SK-N-SH (cell line): ENCODE results near the gene PIGK. TPM values are rescaled to one million over a fixed set of nuclear protein-coding genes. Genes with fewer than 3 reads are reported as not detected.
A peak's percentile ranks its signal among the peaks of the same experiment; 100 is the strongest.

Source experiments
- CTCF ChIA-PET: fragments of 300-600, 350-600 bp; formaldehyde crosslinking; extraction: SDS; loops from one replicate; lab custom pipeline; 2021; lab: Yijun Ruan, JAX
- POLR2A ChIA-PET: fragments of 350-600 bp; sonication (Branson Sonifier 250); formaldehyde crosslinking; extraction: SDS; loops from one replicate; lab custom pipeline; 2020; ENCODE audit warnings: antibody characterized with exemption, inconsistent platforms; lab: Yijun Ruan, JAX
- DNase-seq: peaks from one replicate; pipeline ENCODE4 v3.0.0; 2012
- H2AFZ ChIP-seq: fragments of 200-600 bp; sonication (generic); 2 replicates; pipeline ENCODE4 v1.8.1; 2016; ENCODE audit warnings: antibody characterized with exemption, mild to moderate bottlenecking, low read depth
- H3F3A ChIP-seq: fragments of 200-600 bp; sonication (generic); replicated peaks from 2 replicates; pipeline ENCODE3; 2016; ENCODE audit warnings: antibody characterized with exemption, mild to moderate bottlenecking; ENCODE audit not compliant: insufficient read depth
- H3K27ac ChIP-seq, 2 experiments: fragments of 200-500 bp in 1 of 2; fragments of 200-600 bp in 1 of 2; sonication (Bioruptor generic) in 1 of 2; sonication (generic), shearing (Covaris generic) in 1 of 2; 2 replicates each; pipeline versions ENCODE4 v1.5.1 to v1.6.1; 2014 to 2016; ENCODE audit warnings: low read depth in 2 of 2, inconsistent platforms in 1 of 2, low read length in 1 of 2, mild to moderate bottlenecking in 1 of 2, mixed read lengths in 1 of 2
- H3K27me3 ChIP-seq: fragments of 200-600 bp; sonication (generic), shearing (Covaris generic); 2 replicates; pipeline ENCODE4 v1.6.1; 2016; ENCODE audit warnings: mixed run types; ENCODE audit not compliant: insufficient read depth
- H3K36me3 ChIP-seq, 2 experiments: fragments of 200-500 bp in 1 of 2; fragments of 200-600 bp in 1 of 2; sonication (Bioruptor generic) in 1 of 2; sonication (generic) in 1 of 2; replicated peaks in 1 of 2; 2 replicates each; pipeline versions ENCODE3 to v1.5.1; 2014 to 2016; ENCODE audit warnings: low read length in 1 of 2, mild to moderate bottlenecking in 1 of 2; ENCODE audit not compliant: insufficient read depth in 2 of 2, control insufficient read depth in 1 of 2
- H3K4me1 ChIP-seq, 2 experiments: fragments of 200-500 bp in 1 of 2; fragments of 200-600 bp in 1 of 2; sonication (Bioruptor generic) in 1 of 2; sonication (generic), shearing (Covaris generic) in 1 of 2; 2 replicates each; pipeline versions ENCODE4 v1.5.1 to v1.6.1; 2014 to 2016; ENCODE audit warnings: low read depth in 1 of 2, low read length in 1 of 2, mixed run types in 1 of 2; ENCODE audit not compliant: insufficient read depth in 2 of 2, control insufficient read depth in 1 of 2
- H3K4me2 ChIP-seq: fragments of 200-600 bp; sonication (generic), shearing (Covaris generic); 2 replicates; pipeline ENCODE4 v1.6.1; 2017; ENCODE audit warnings: mixed run types
- H3K4me3 ChIP-seq, 2 experiments: fragments of 200-500 bp in 1 of 2; fragments of 200-600 bp in 1 of 2; sonication (Bioruptor generic) in 1 of 2; sonication (generic), shearing (Covaris generic) in 1 of 2; 2 replicates each; pipeline versions ENCODE4 v1.5.1 to v1.8.1; 2014 to 2016; ENCODE audit warnings: low read depth in 2 of 2, inconsistent platforms in 1 of 2, low read length in 1 of 2, mild to moderate bottlenecking in 1 of 2, mixed read lengths in 1 of 2, moderate library complexity in 1 of 2
- H3K79me2 ChIP-seq: fragments of 200-600 bp; sonication (generic); 2 replicates; pipeline ENCODE4 v1.8.1; 2017; ENCODE audit warnings: mild to moderate bottlenecking; ENCODE audit not compliant: insufficient read depth
- H3K9ac ChIP-seq: fragments of 200-600 bp; sonication (generic); 2 replicates; pipeline ENCODE4 v1.6.1; 2017; ENCODE audit warnings: mixed run types
- H3K9me2 ChIP-seq: fragments of 200-600 bp; sonication (generic); 2 replicates; pipeline ENCODE4 v1.6.1; 2017; ENCODE audit warnings: mixed run types
- H3K9me3 ChIP-seq: fragments of 200-600 bp; sonication (generic); 2 replicates; pipeline ENCODE4 v1.6.1; 2017; ENCODE audit warnings: mixed run types, mild to moderate bottlenecking, moderate library complexity
- H4K20me1 ChIP-seq: fragments of 200-600 bp; sonication (generic); 2 replicates; pipeline ENCODE4 v1.6.1; 2017; ENCODE audit warnings: mild to moderate bottlenecking, mixed run types; ENCODE audit not compliant: insufficient read depth
- FOSL2 ChIP-seq: IDR thresholded peaks from 2 replicates; pipeline ENCODE4 v1.4.0; 2012; ENCODE audit warnings: low read depth, mild to moderate bottlenecking, moderate library complexity, borderline replicate concordance
- FOXJ3 ChIP-seq: sonication (generic); formaldehyde crosslinking; IDR thresholded peaks from 2 replicates; pipeline ENCODE4 v1.5.1; 2020; ENCODE audit warnings: mild to moderate bottlenecking, missing genetic modification reagents
- GABPA ChIP-seq: IDR thresholded peaks from 2 replicates; pipeline ENCODE4 v1.4.0; 2012; ENCODE audit warnings: low read depth, mild to moderate bottlenecking
- JUND ChIP-seq: IDR thresholded peaks from 2 replicates; pipeline ENCODE4 v1.4.0; 2012
- POLR2AphosphoS5 ChIP-seq: IDR thresholded peaks from 2 replicates; pipeline ENCODE4 v1.6.1; 2012; ENCODE audit warnings: low read depth, low read length
- REST ChIP-seq: IDR thresholded peaks from 2 replicates; pipeline ENCODE4 v1.6.1; 2012; ENCODE audit warnings: mild to moderate bottlenecking, low read depth, low read length, moderate library complexity
- SIN3A ChIP-seq: IDR thresholded peaks from 2 replicates; pipeline ENCODE4 v1.6.1; 2012; ENCODE audit warnings: low read depth, mild to moderate bottlenecking, low read length, moderate library complexity, borderline replicate concordance
- TEAD4 ChIP-seq: IDR thresholded peaks from 2 replicates; pipeline ENCODE4 v1.4.0; 2012; ENCODE audit warnings: mild to moderate bottlenecking, borderline replicate concordance; ENCODE audit not compliant: insufficient read depth
- WGBS: methylation state at CpG from one replicate; pipeline ENCODE4 v1.1.6; 2017; ENCODE audit warnings: low lambda C conversion rate; 5-methylcytosine and 5-hydroxymethylcytosine counted together
- polyA plus RNA-seq, 3 experiments: library from polyadenylated mRNA; depleted of rRNA; stranded (reverse); fragments of >200 nt; gene quantifications; 2 replicates each; pipeline ENCODE4 v1.2.3, GENCODE V29; 2012
- TF ChIP-seq, protein P1 (sequence below): IDR thresholded peaks from 2 replicates; pipeline ENCODE4 v1.4.0; 2012; ENCODE audit warnings: low read depth

The PIGK gene
- polyA plus RNA-seq, 1 of the 3 experiments (the other 2 are of a cell fraction): 11.5 TPM

DNA sequence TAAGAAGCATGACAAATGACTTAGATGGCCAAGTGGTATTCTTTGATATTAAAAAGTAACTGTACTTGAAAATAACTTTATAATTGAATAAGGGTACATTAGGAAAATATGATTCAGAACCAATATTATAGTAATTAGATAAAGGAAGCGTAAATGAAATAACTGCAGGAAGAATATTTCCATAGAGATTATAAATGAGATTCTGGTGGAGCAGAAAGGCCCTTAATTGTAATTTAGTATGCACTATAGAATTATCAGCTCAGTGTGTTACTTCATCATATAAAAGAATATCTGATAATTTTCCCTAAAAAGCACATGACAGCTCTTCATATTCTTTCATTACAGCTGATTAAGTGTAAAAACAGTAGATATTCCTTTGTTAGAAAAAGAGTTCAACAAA, 171.7 kb downstream of the PIGK start:
- POLR2A ChIA-PET: no interaction called here
- WGBS: 84% methylated on average over 1 of the region's 1 CpG
- TF ChIP-seq TEAD4: no peak
- TF ChIP-seq, protein P1, sequence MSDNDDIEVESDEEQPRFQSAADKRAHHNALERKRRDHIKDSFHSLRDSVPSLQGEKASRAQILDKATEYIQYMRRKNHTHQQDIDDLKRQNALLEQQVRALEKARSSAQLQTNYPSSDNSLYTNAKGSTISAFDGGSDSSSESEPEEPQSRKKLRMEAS: no peak
- TF ChIP-seq FOSL2: no peak

DNA sequence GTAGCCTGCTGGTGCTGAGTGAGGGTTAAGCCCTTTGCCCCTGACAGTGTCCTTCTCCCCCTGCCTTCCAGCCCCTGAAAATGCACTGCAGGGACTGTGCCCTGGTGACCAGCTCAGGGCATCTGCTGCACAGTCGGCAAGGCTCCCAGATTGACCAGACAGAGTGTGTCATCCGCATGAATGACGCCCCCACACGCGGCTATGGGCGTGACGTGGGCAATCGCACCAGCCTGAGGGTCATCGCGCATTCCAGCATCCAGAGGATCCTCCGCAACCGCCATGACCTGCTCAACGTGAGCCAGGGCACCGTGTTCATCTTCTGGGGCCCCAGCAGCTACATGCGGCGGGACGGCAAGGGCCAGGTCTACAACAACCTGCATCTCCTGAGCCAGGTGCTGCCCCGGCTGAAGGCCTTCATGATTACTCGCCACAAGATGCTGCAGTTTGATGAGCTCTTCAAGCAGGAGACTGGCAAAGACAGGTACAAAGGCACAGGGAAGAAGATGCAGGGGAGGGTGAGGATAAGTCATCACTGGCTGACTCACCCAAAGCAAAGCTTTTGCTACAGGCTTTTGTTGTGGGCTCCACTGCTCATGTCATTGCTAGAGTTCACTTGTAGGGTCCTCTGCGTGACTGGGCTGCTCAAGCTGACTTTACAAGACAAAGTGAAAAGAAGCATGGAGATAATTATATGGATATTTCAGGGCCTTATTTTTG, 174.9 kb downstream of the PIGK start:
- Histone ChIP-seq H3F3A (peaks cover 9% of the 10 kb centered on the region), H3K9ac (no peak overlapping the region), H3K36me3 (no peaks in the 10 kb centered on the region), H3K4me1 (peaks cover 9 to 10% of the 10 kb centered on the region in 2 experiments), H4K20me1 (no peaks in the 10 kb centered on the region), H2AFZ (no peak overlapping the region), H3K9me2 (no peaks in the 10 kb centered on the region), H3K27me3 (no peaks in the 10 kb centered on the region), H3K79me2 (no peaks in the 10 kb centered on the region), H3K4me2 (no peak overlapping the region), H3K9me3 (no peaks in the 10 kb centered on the region), H3K27ac (no peak overlapping the region), H3K4me3 (no peak overlapping the region)
- CTCF ChIA-PET: interaction anchor here (1.5 kb wide), 1 partner anchor 10 kb away, joined by 3 read pairs; no protein-coding TSS in a partner anchor
- POLR2A ChIA-PET: no interaction called here
- 93% methylated on average over 17 of the region's 20 CpGs for WGBS
- DNase-seq: no peak
- TF ChIP-seq JUND: peak; percentile 31; the same call in 1 of the 2 replicates
- no peak for TF ChIP-seq SIN3A
- TF ChIP-seq FOSL2: peak; percentile 60
- TF ChIP-seq POLR2AphosphoS5: no peak

More for the DNA sequence above, 171.7 kb downstream of the PIGK start:
- Histone ChIP-seq H3K4me2 (no peak overlapping the region), H2AFZ (no peak overlapping the region), H4K20me1 (no peaks in the 10 kb centered on the region), H3K79me2 (no peaks in the 10 kb centered on the region), H3K27ac (no peak overlapping the region), H3K9ac (no peak overlapping the region), H3K36me3 (no peaks in the 10 kb centered on the region), H3K9me3 (no peaks in the 10 kb centered on the region), H3K9me2 (no peaks in the 10 kb centered on the region), H3K4me1 (peaks cover 0 to 10% of the 10 kb centered on the region in 2 experiments; a peak in 2 of 4 replicates), H3F3A (no peaks in the 10 kb centered on the region), H3K27me3 (no peaks in the 10 kb centered on the region), H3K4me3 (no peak overlapping the region)
- CTCF ChIA-PET: no interaction called here
- DNase-seq: no peak

- H3K27me3 ChIP-seq: no peaks in the 10 kb centered on the region
- CTCF ChIA-PET: no interaction called here
Measured at GRCh38 chr1:77040826-77041225, 178.4 kb downstream of the PIGK start.

More at GRCh38 chr1:77040826-77041225, 178.4 kb downstream of the PIGK start:
- Histone ChIP-seq H3K9me3 (no peaks in the 10 kb centered on the region), H3F3A (peaks cover 13% of the 10 kb centered on the region)
- TF ChIP-seq GABPA: no peak
- TF ChIP-seq REST: no peak
- TF ChIP-seq, protein P1: no peak
- no peak for TF ChIP-seq FOXJ3 (CRISPR knock-in tag)
- TF ChIP-seq, all 33 proteins: peak for 0
- no peaks in the 10 kb centered on the region for H3K9me2 ChIP-seq
- DNase-seq: no peak
- 96% methylated on average over 3 of the region's 3 CpGs for WGBS
- H3K4me2 ChIP-seq: no peak overlapping the region
- H3K79me2 ChIP-seq: no peaks in the 10 kb centered on the region
- no peak overlapping the region for H3K4me3 ChIP-seq
- no peak overlapping the region for H3K27ac ChIP-seq
- no peak overlapping the region for H2AFZ ChIP-seq
- POLR2A ChIA-PET: no interaction called here
- no peak overlapping the region for H3K9ac ChIP-seq
- H4K20me1 ChIP-seq: no peaks in the 10 kb centered on the region
- H3K36me3 ChIP-seq: no peaks in the 10 kb centered on the region
- H3K4me1 ChIP-seq: peaks cover 0 to 14% of the 10 kb centered on the region in 2 experiments; a peak in 3 of 4 replicates
